CD14-positive monocyte (primary cell): ENCODE measurements around the gene ZNF492. TPM values are rescaled to one million over a fixed set of nuclear protein-coding genes. Genes with fewer than 3 reads are reported as not detected.
"Not testable (repeated sequence)": the region's sequence is repeated elsewhere in the genome, so short reads cannot be mapped to it uniquely, and the experiment has no call there.

Experiments
- DNase-seq, 3 donors: peaks; one replicate each; pipeline ENCODE4 v3.0.0-alpha.2; 2011 to 2022
- H2AFZ ChIP-seq: 2 replicates; pipeline ENCODE4 v1.6.0; 2012; ENCODE audit warnings: mild to moderate bottlenecking, low read depth, low read length, inconsistent platforms; ENCODE audit not compliant: insufficient read depth, poor library complexity, severe bottlenecking
- H3K27ac ChIP-seq, 2 donors: 1 replicate in 1 of 2; 2 replicates in 1 of 2; pipeline ENCODE4 v1.5.1; 2012 to 2013; ENCODE audit warnings: low read length in 2 of 2, control low read depth in 1 of 2, inconsistent platforms in 1 of 2, low read depth in 1 of 2, mild to moderate bottlenecking in 1 of 2
- H3K27me3 ChIP-seq, 2 donors: one replicate each; pipeline versions ENCODE4 v1.6.0 to v1.6.1; 2011 to 2013; ENCODE audit warnings: low read length in 2 of 2; ENCODE audit not compliant: control insufficient read depth in 2 of 2, insufficient read depth in 2 of 2
- H3K36me3 ChIP-seq, 2 donors: replicated peaks in 1 of 2; 1 replicate in 1 of 2; 2 replicates in 1 of 2; pipeline versions ENCODE4 v1.5.1 to v1.6.1; 2012 to 2013; ENCODE audit warnings: low read length in 2 of 2, control low read depth in 1 of 2, inconsistent platforms in 1 of 2, mild to moderate bottlenecking in 1 of 2; ENCODE audit not compliant: insufficient read depth in 2 of 2, control insufficient read depth in 1 of 2
- H3K4me1 ChIP-seq, 2 donors: 1 replicate in 1 of 2; 2 replicates in 1 of 2; pipeline versions ENCODE4 v1.5.1 to v1.6.1; 2012 to 2013; ENCODE audit warnings: low read length in 2 of 2, control low read depth in 1 of 2, inconsistent platforms in 1 of 2, mild to moderate bottlenecking in 1 of 2, moderate library complexity in 1 of 2; ENCODE audit not compliant: insufficient read depth in 2 of 2, control insufficient read depth in 1 of 2
- H3K4me2 ChIP-seq: replicated peaks from 2 replicates; pipeline ENCODE3; 2012; ENCODE audit warnings: low read length, moderate library complexity, mild to moderate bottlenecking; ENCODE audit not compliant: poor library complexity, severe bottlenecking; ENCODE audit errors: extremely low read depth
- H3K4me3 ChIP-seq, 3 experiments: fragments of 200-600 bp in 1 of 3; sonication (generic) in 1 of 3; replicated peaks in 1 of 3; 1 replicate in 2 of 3; 2 replicates in 1 of 3; pipeline ENCODE4 v1.5.1; 2011 to 2013; ENCODE audit warnings: low read length in 3 of 3, mild to moderate bottlenecking in 3 of 3, control low read depth in 2 of 3, low read depth in 2 of 3, inconsistent platforms in 1 of 3, moderate library complexity in 1 of 3
- H3K79me2 ChIP-seq: 2 replicates; pipeline ENCODE4 v1.6.0; 2012; ENCODE audit warnings: mild to moderate bottlenecking, control low read depth, inconsistent platforms, low read length, moderate library complexity; ENCODE audit not compliant: insufficient read depth
- H3K9ac ChIP-seq: 2 replicates; pipeline ENCODE4 v1.6.0; 2017; ENCODE audit warnings: low read length, mild to moderate bottlenecking; ENCODE audit not compliant: insufficient read depth, poor library complexity, severe bottlenecking
- H3K9me3 ChIP-seq, 2 donors: replicated peaks in 1 of 2; 1 replicate in 1 of 2; 2 replicates in 1 of 2; pipeline versions ENCODE4 v1.5.1 to v1.6.1; 2012 to 2013; ENCODE audit warnings: low read length in 2 of 2, control low read depth in 1 of 2; ENCODE audit not compliant: control insufficient read depth in 1 of 2, insufficient read depth in 1 of 2
- H4K20me1 ChIP-seq: 2 replicates; pipeline ENCODE4 v1.6.0; 2012; ENCODE audit warnings: mild to moderate bottlenecking, low read length, control low read depth, moderate library complexity; ENCODE audit not compliant: insufficient read depth
- H3K27ac Mint-ChIP-seq, 7 donors: one replicate each; pipeline ENCODE4 v1.8.0; 2020; ENCODE audit warnings: mild to moderate bottlenecking in 7 of 7, mixed read lengths in 7 of 7, moderate library complexity in 6 of 7, inconsistent platforms in 2 of 7
- H3K27me3 Mint-ChIP-seq, 3 donors: one replicate each; pipeline ENCODE4 v1.8.0; 2021 to 2022; ENCODE audit warnings: low read depth in 3 of 3, mild to moderate bottlenecking in 3 of 3, mixed read lengths in 3 of 3, moderate library complexity in 3 of 3, inconsistent platforms in 1 of 3
- H3K36me3 Mint-ChIP-seq, 2 donors: one replicate each; pipeline ENCODE4 v1.8.0; 2020; ENCODE audit warnings: mixed read lengths in 2 of 2, inconsistent platforms in 1 of 2, mild to moderate bottlenecking in 1 of 2
- H3K4me1 Mint-ChIP-seq: one replicate; pipeline ENCODE4 v1.8.0; 2020; ENCODE audit warnings: mild to moderate bottlenecking, mixed read lengths
- H3K4me3 Mint-ChIP-seq, 2 donors: one replicate each; pipeline ENCODE4 v1.8.0; 2020; ENCODE audit warnings: mild to moderate bottlenecking in 2 of 2, mixed read lengths in 2 of 2, moderate library complexity in 1 of 2
- H3K9me3 Mint-ChIP-seq, 7 donors: one replicate each; pipeline ENCODE4 v1.8.0; 2020 to 2022; ENCODE audit warnings: mixed read lengths in 7 of 7, mild to moderate bottlenecking in 6 of 7, moderate library complexity in 6 of 7, inconsistent platforms in 2 of 7
- WGBS: methylation state at CpG from one replicate; pipeline ENCODE4 v1.1.5; 2013; ENCODE audit warnings: missing lambda C conversion rate; ENCODE audit not compliant: insufficient coverage; 5-methylcytosine and 5-hydroxymethylcytosine counted together
- intact Hi-C, 2 donors: fragments of 100-400 bp; cut with micrococcal nuclease; formaldehyde crosslinking; loops; one replicate each; pipeline versions ENCODE4 v1.15.0 to v1.15.1; 2023
- polyA plus RNA-seq, 3 donors: library from polyadenylated mRNA; depleted of rRNA in 1 of 3; unstranded in 2 of 3; stranded (reverse) in 1 of 3; fragments of 300-500 nt in 2 of 3; fragments of >200 nt in 1 of 3; fragmentation: Illumina TruSeq in 2 of 3; gene quantifications; 1 replicate in 2 of 3; 2 replicates in 1 of 3; pipeline ENCODE4 v1.2.3, GENCODE V29; 2012 to 2021
- TF ChIP-seq, protein P1 (sequence below): fragments of 200-600 bp; IDR thresholded peaks from one replicate; pipeline ENCODE4 v1.8.0; 2022; ENCODE audit warnings: antibody characterized with exemption, mild to moderate bottlenecking

The ZNF492 gene
- polyA plus RNA-seq, 3 donors: 0.01 TPM; not detected in 2

DNA sequence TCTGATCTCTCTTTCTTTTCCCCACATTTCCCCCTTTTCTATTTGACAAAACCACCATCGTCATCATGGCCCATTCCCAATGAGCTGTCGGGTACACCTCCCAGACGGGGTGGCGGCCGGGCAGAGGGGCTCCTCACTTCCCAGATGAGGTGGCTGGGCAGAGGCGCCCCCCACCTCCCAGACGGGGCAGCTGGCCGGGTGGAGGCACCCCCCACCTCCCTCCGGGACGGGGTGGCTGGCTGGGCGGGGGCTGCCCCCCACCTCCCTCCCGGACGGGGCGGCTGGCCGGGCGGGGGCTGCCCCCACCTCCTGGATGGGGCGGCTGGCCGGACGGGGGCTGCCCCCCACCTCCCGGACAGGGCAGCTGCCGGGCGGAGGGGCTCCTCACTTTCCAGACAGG is 68.5 kb downstream of the ZNF492 start:
- H3K4me3 ChIP-seq, H3K4me1 ChIP-seq, H3K36me3 Mint-ChIP-seq, H3K9ac ChIP-seq, DNase-seq, H3K27me3 Mint-ChIP-seq, H3K4me2 ChIP-seq, H2AFZ ChIP-seq, H3K4me1 Mint-ChIP-seq, H3K79me2 ChIP-seq, H3K27ac Mint-ChIP-seq, H3K27ac ChIP-seq, H3K36me3 ChIP-seq, H3K4me3 Mint-ChIP-seq, H4K20me1 ChIP-seq, intact Hi-C loops, H3K27me3 ChIP-seq: not testable (repeated sequence)
- H3K9me3 ChIP-seq: peaks cover 62 to 63% of the 10 kb centered on the region in 2 donors
- peaks cover 16 to 61% (median 44%) of the 10 kb centered on the region in 7 donors for H3K9me3 Mint-ChIP-seq
- 87% methylated on average over 9 of the region's 22 CpGs for WGBS

DNA sequence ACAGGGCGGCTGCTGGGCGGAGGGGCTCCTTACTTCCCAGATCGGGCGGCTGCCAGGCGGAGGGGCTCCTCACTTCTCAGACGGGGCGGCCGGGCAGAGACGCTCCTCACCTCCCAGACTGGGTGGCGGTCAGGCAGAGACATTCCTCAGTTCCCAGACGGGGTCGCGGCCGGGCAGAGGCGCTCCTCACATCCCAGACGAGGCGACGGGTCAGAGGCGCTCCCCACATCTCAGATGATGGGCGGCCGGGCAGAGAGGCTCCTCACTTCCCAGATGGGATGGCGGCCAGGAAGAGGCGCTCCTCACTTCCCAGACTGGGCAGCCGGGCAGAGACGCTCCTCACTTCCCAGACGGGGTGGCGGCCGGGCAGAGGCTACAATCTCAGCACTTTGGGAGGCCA is 69.0 kb downstream of the ZNF492 start:
- H3K27me3 Mint-ChIP-seq, H3K27ac ChIP-seq, H3K4me1 ChIP-seq, H3K4me1 Mint-ChIP-seq, H3K9ac ChIP-seq, H3K27ac Mint-ChIP-seq, H3K27me3 ChIP-seq, intact Hi-C loops, H3K79me2 ChIP-seq, H3K36me3 ChIP-seq, H3K36me3 Mint-ChIP-seq, H3K4me2 ChIP-seq, DNase-seq, H2AFZ ChIP-seq, H4K20me1 ChIP-seq, H3K4me3 ChIP-seq, H3K4me3 Mint-ChIP-seq: not testable (repeated sequence)
- 92% methylated on average over 21 of the region's 28 CpGs for WGBS
- H3K9me3 ChIP-seq: peaks cover 62 to 64% of the 10 kb centered on the region in 2 donors
- peaks cover 16 to 61% (median 44%) of the 10 kb centered on the region in 7 donors for H3K9me3 Mint-ChIP-seq

DNA sequence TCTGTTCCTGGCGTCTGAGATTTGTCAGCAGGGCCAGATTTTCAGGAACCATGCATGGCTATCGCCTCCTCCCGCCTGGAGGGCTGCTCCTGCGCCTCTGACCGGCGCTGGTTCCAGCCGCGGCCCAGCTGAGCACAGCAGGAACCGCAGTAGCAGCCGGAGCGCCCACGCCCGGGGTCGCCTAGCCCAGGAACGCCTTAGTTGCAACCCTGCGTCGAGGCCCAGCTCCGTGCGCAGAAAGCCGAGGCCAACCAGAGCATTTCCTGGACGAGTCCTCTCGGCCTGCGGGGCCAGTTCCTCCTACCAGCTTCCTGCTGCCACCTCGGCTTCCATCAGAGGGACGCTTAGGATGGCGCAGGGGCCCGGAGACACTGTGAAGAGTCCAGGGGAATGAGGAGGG is 74.9 kb downstream of the ZNF492 start:
- Histone ChIP-seq H3K79me2 (no peaks in the 10 kb centered on the region), H4K20me1 (no peaks in the 10 kb centered on the region), H3K4me3 (no peak overlapping the region), H3K36me3 (no peaks in the 10 kb centered on the region), H3K4me2 (no peak overlapping the region), H3K9ac (no peak overlapping the region), H3K27ac (no peak overlapping the region), H2AFZ (no peak overlapping the region), H3K9me3 (peaks cover 54 to 63% of the 10 kb centered on the region in 2 donors), H3K27me3 (no peaks in the 10 kb centered on the region), H3K4me1 (no peaks in the 10 kb centered on the region)
- no peaks in the 10 kb centered on the region for H3K27me3 Mint-ChIP-seq
- H3K27ac Mint-ChIP-seq: no peak overlapping the region
- TF ChIP-seq, protein P1, sequence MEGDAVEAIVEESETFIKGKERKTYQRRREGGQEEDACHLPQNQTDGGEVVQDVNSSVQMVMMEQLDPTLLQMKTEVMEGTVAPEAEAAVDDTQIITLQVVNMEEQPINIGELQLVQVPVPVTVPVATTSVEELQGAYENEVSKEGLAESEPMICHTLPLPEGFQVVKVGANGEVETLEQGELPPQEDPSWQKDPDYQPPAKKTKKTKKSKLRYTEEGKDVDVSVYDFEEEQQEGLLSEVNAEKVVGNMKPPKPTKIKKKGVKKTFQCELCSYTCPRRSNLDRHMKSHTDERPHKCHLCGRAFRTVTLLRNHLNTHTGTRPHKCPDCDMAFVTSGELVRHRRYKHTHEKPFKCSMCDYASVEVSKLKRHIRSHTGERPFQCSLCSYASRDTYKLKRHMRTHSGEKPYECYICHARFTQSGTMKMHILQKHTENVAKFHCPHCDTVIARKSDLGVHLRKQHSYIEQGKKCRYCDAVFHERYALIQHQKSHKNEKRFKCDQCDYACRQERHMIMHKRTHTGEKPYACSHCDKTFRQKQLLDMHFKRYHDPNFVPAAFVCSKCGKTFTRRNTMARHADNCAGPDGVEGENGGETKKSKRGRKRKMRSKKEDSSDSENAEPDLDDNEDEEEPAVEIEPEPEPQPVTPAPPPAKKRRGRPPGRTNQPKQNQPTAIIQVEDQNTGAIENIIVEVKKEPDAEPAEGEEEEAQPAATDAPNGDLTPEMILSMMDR: no peak
- H3K36me3 Mint-ChIP-seq: no peaks in the 10 kb centered on the region
- intact Hi-C loops: no loop called here
- peaks cover 0 to 51% (median 31%) of the 10 kb centered on the region in 7 donors for H3K9me3 Mint-ChIP-seq
- WGBS: 25% methylated on average over 23 of the region's 27 CpGs
- DNase-seq: no peak
- H3K4me1 Mint-ChIP-seq: no peaks in the 10 kb centered on the region
- no peak overlapping the region for H3K4me3 Mint-ChIP-seq
